Mesangial cell (primary cell): ENCODE results near the gene NLRP2B. TPM values are rescaled to one million over a fixed set of nuclear protein-coding genes. Genes with fewer than 3 reads are reported as not detected.

ENCODE experiments used
- total RNA-seq: library from RNA; depleted of rRNA; stranded (reverse); fragments of >200 nt; gene quantifications from 2 replicates; pipeline ENCODE4 v1.2.3, GENCODE V29; 2015

The NLRP2B gene
- not detected in 2 replicates for total RNA-seq

DNA sequence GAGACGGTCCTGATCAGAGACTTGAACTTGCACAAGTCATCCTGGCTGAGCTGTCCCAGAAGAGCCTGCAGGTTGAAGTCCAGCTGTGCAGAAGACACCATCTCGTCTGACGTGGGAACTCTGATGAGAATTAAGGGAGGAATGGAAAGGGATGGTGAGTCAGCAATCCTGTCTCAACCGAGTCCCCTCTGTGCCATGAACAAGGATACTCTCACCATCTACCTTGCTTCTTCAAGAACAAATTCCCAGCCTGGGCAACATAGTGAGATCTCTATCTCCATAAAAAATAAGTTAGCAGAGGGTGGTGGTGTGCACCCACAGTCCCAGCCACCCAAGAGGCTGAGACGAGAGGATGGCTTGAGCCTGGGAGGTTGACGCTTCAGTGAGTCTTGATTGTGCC lies at the start of gene NLRP2B:
NLRP2B (minus strand) TSS at position 101 of the 400 bp plus-strand sequence.

Other genes starting within 250 kb of the NLRP2B start
- 3.9 and 6.8 TPM in 2 replicates for gene ZXDB, start 88.2 kb downstream of the NLRP2B start, total RNA-seq
- gene ZXDA, start 230.2 kb upstream of the NLRP2B start, total RNA-seq, result 1.8 and 5.7 TPM in 2 replicates